Measurements from ENCODE around the gene ZNF525.

DNA sequence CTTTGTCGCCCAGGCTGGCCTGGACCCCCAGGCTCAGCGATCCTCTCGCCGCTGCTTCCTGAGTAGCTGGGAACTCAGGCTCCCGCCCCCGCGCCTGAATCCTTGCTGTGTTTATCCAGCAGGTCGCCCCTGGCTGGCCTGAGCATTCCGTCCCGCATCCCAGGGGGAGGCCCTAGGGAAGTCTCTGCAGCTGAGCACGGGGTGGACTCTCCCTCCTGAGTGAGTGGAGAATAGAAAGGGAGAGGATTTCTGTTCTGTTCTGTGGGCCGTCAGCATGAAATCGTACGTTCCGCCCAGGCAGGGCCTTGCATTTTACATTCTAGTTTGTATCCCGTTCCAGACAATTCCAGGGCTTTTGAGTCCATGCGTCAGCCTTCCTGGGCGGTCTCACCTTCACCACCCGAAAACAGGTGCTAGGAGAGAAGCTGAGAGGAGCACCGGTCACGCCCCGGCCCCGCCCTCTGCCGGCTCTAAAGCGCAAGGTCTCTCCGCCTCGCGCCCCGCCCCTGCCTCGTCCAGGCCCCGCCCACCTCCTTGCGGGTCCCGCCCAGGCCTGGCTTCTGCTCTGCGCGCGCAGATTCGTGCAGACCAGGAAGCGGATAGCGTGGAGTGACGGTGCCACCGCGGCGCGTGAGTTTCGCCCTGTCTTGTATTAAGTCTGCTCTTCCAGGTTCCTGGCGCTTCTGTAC is 66.0 kb downstream of the ZNF525 start, which contains the start of gene ZNF761:
- TF ChIP-seq, protein P1, sequence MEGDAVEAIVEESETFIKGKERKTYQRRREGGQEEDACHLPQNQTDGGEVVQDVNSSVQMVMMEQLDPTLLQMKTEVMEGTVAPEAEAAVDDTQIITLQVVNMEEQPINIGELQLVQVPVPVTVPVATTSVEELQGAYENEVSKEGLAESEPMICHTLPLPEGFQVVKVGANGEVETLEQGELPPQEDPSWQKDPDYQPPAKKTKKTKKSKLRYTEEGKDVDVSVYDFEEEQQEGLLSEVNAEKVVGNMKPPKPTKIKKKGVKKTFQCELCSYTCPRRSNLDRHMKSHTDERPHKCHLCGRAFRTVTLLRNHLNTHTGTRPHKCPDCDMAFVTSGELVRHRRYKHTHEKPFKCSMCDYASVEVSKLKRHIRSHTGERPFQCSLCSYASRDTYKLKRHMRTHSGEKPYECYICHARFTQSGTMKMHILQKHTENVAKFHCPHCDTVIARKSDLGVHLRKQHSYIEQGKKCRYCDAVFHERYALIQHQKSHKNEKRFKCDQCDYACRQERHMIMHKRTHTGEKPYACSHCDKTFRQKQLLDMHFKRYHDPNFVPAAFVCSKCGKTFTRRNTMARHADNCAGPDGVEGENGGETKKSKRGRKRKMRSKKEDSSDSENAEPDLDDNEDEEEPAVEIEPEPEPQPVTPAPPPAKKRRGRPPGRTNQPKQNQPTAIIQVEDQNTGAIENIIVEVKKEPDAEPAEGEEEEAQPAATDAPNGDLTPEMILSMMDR (IDR thresholded peaks at IDR 0.05): peak; percentile 38; the same call in 1 of the 2 replicates
- TF ChIP-seq POLR2AphosphoS5 (IDR thresholded peaks at IDR 0.05; ENCODE audit: low read depth, low read length): peak; percentile 89
- TF ChIP-seq JUND (IDR thresholded peaks at IDR 0.05): no peak
- peak; percentile 92 for TF ChIP-seq MXI1 (IDR thresholded peaks at IDR 0.05; ENCODE audit: low read depth, low read length)
- no peak for TF ChIP-seq EP300 (IDR thresholded peaks at IDR 0.05; ENCODE audit: borderline replicate concordance in 1 of 2, low read depth in 1 of 2, low read length in 1 of 2)
- TF ChIP-seq EZH2phosphoT487 (IDR thresholded peaks at IDR 0.05; ENCODE audit: borderline replicate concordance, low read depth): no peak
- no peak for TF ChIP-seq RCOR1 (IDR thresholded peaks at IDR 0.05; ENCODE audit: low read length)
- TF ChIP-seq GABPA (IDR thresholded peaks at IDR 0.05; ENCODE audit: low read depth): no peak
- TF ChIP-seq, protein P2, sequence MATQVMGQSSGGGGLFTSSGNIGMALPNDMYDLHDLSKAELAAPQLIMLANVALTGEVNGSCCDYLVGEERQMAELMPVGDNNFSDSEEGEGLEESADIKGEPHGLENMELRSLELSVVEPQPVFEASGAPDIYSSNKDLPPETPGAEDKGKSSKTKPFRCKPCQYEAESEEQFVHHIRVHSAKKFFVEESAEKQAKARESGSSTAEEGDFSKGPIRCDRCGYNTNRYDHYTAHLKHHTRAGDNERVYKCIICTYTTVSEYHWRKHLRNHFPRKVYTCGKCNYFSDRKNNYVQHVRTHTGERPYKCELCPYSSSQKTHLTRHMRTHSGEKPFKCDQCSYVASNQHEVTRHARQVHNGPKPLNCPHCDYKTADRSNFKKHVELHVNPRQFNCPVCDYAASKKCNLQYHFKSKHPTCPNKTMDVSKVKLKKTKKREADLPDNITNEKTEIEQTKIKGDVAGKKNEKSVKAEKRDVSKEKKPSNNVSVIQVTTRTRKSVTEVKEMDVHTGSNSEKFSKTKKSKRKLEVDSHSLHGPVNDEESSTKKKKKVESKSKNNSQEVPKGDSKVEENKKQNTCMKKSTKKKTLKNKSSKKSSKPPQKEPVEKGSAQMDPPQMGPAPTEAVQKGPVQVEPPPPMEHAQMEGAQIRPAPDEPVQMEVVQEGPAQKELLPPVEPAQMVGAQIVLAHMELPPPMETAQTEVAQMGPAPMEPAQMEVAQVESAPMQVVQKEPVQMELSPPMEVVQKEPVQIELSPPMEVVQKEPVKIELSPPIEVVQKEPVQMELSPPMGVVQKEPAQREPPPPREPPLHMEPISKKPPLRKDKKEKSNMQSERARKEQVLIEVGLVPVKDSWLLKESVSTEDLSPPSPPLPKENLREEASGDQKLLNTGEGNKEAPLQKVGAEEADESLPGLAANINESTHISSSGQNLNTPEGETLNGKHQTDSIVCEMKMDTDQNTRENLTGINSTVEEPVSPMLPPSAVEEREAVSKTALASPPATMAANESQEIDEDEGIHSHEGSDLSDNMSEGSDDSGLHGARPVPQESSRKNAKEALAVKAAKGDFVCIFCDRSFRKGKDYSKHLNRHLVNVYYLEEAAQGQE (IDR thresholded peaks at IDR 0.05; ENCODE audit: low read depth, low read length): no peak
- TF ChIP-seq, protein P3, sequence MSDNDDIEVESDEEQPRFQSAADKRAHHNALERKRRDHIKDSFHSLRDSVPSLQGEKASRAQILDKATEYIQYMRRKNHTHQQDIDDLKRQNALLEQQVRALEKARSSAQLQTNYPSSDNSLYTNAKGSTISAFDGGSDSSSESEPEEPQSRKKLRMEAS (IDR thresholded peaks at IDR 0.05; ENCODE audit: low read depth): no peak; the same call in 1 of the 2 replicates
- TF ChIP-seq MEF2A (IDR thresholded peaks at IDR 0.05; ENCODE audit: borderline replicate concordance, low read depth): no peak
